GM12878 (cell line): ENCODE results near the gene BATF. TPM values are rescaled to one million over a fixed set of nuclear protein-coding genes. Genes with fewer than 3 reads are reported as not detected.

Experiments used
- ATAC-seq: fragments of 200-7000 bp; cut with Tn5 transposase; 3 replicates; pipeline ENCODE4 v1.9.1; 2020; ENCODE audit warnings: mild to moderate bottlenecking, moderate library complexity
- BruUV-seq: library from RNA; stranded (reverse); fragments of 400-500 nt; replicated peaks from 2 replicates; lab custom pipeline; 2021; lab: Mats Ljungman, UMichigan
- CTCF ChIA-PET: fragments of 300-600 bp; sonication (Branson Sonifier 250); formaldehyde crosslinking; extraction: SDS; loops from one replicate; lab custom pipeline; 2021; ENCODE audit warnings: inconsistent platforms; lab: Yijun Ruan, JAX
- POLR2A ChIA-PET: fragments of 350-600 bp; formaldehyde crosslinking; extraction: SDS; loops from one replicate; lab custom pipeline; 2021; ENCODE audit warnings: inconsistent platforms; lab: Charles Lee
- RAD21 ChIA-PET: fragments of 300-600 bp; sonication (Branson Sonifier 250); formaldehyde crosslinking; loops from one replicate; lab custom pipeline; 2023; ENCODE audit warnings: antibody characterized with exemption; ENCODE audit not compliant: unreplicated experiment; lab: Charles Lee
- SMC1A ChIA-PET: fragments of 300-600 bp; sonication (Branson Sonifier 250); formaldehyde crosslinking; loops from one replicate; lab custom pipeline; 2023; ENCODE audit not compliant: unreplicated experiment, uncharacterized antibody; lab: Charles Lee
- DNase-seq: peaks from one replicate; pipeline ENCODE4 v3.0.0-alpha.2; 2011; ENCODE audit warnings: low read depth, low spot score
- FAIRE-seq: peaks from 3 replicates; lab custom pipeline; 2011; peaks lifted over from hg19 to GRCh38; lab: Jason Lieb, UNC
- H2AFZ ChIP-seq: 2 replicates; pipeline ENCODE4 v1.6.0; 2011; ENCODE audit warnings: low read depth, low read length, control low read depth; ENCODE audit not compliant: control insufficient read depth
- H3K27ac ChIP-seq: 2 replicates; pipeline ENCODE4 v1.5.1; 2011; ENCODE audit warnings: control low read depth; ENCODE audit not compliant: control insufficient read depth, insufficient read depth
- H3K27me3 ChIP-seq, 2 experiments: replicated peaks in 1 of 2; 2 replicates each; pipeline versions ENCODE4 v1.6.0 to v1.6.1; 2011; ENCODE audit warnings: low read length in 1 of 2; ENCODE audit not compliant: control insufficient read depth in 2 of 2, insufficient read depth in 2 of 2
- H3K36me3 ChIP-seq, 2 experiments: 2 replicates each; pipeline ENCODE4 v1.5.1; 2011; ENCODE audit warnings: low read length in 1 of 2; ENCODE audit not compliant: control insufficient read depth in 2 of 2, insufficient read depth in 2 of 2
- H3K4me1 ChIP-seq: 2 replicates; pipeline ENCODE4 v1.6.1; 2011; ENCODE audit warnings: mild to moderate bottlenecking, low read length, moderate library complexity, mixed read lengths; ENCODE audit not compliant: control insufficient read depth, insufficient read depth
- H3K4me2 ChIP-seq: 2 replicates; pipeline ENCODE4 v1.6.0; 2011; ENCODE audit warnings: control low read depth; ENCODE audit not compliant: control insufficient read depth, insufficient read depth
- H3K4me3 ChIP-seq: fragments of 200-600 bp; sonication (generic); 2 replicates; pipeline ENCODE4 v1.5.1; 2016
- H3K79me2 ChIP-seq: 2 replicates; pipeline ENCODE4 v1.6.0; 2011; ENCODE audit warnings: low read length; ENCODE audit not compliant: control insufficient read depth, insufficient read depth
- H3K9ac ChIP-seq: 2 replicates; pipeline ENCODE4 v1.8.0; 2011; ENCODE audit warnings: low read length, control low read depth, mixed read lengths; ENCODE audit not compliant: control insufficient read depth, insufficient read depth
- H3K9me3 ChIP-seq: replicated peaks from 3 replicates; pipeline ENCODE4 v1.5.1; 2011; ENCODE audit warnings: mild to moderate bottlenecking, low read length; ENCODE audit not compliant: control insufficient read depth, insufficient read depth
- H4K20me1 ChIP-seq: 2 replicates; pipeline ENCODE4 v1.6.0; 2011; ENCODE audit not compliant: control insufficient read depth, insufficient read depth
- CBX3 ChIP-seq: fragments of 200-600 bp; sonication (generic); IDR thresholded peaks from 2 replicates; pipeline ENCODE4 v1.6.1; 2016; ENCODE audit warnings: low read depth, borderline replicate concordance
- EED ChIP-seq: sonication (generic); IDR thresholded peaks from 2 replicates; pipeline ENCODE4 v1.6.1; 2016; ENCODE audit warnings: antibody characterized with exemption, low read depth
- EGR1 ChIP-seq, 2 experiments: IDR thresholded peaks; 1 replicate in 1 of 2; 2 replicates in 1 of 2; pipeline ENCODE4 v1.6.1; 2011 to 2012; ENCODE audit warnings: low read depth in 2 of 2, low read length in 2 of 2, borderline replicate concordance in 1 of 2, mild to moderate bottlenecking in 1 of 2, moderate library complexity in 1 of 2
- HDAC2 ChIP-seq: fragments of 200-600 bp; sonication (generic); IDR thresholded peaks from 2 replicates; pipeline ENCODE4 v1.6.1; 2017
- IKZF2 ChIP-seq, 2 experiments: fragments of 450-650 bp; IDR thresholded peaks; 2 replicates each; pipeline ENCODE4 v1.6.1; 2017; ENCODE audit warnings: mild to moderate bottlenecking in 2 of 2, moderate library complexity in 2 of 2
- KAT2A ChIP-seq: conservative IDR thresholded peaks from 2 replicates; pipeline ENCODE4 v1.6.1; 2011; ENCODE audit warnings: low read depth, low read length; ENCODE audit not compliant: control insufficient read depth
- MEF2B ChIP-seq: fragments of 450-650 bp; IDR thresholded peaks from 2 replicates; pipeline ENCODE4 v1.6.1; 2018; ENCODE audit warnings: mild to moderate bottlenecking, moderate library complexity; ENCODE audit not compliant: partially characterized antibody, poor library complexity, severe bottlenecking
- MTA2 ChIP-seq: fragments of 450-650 bp; IDR thresholded peaks from 2 replicates; pipeline ENCODE4 v1.6.1; 2016; ENCODE audit warnings: low read depth, mild to moderate bottlenecking, moderate library complexity
- MXI1 ChIP-seq: fragments of 150-350 bp; IDR thresholded peaks from 2 replicates; pipeline ENCODE4 v1.6.1; 2011; ENCODE audit warnings: low read depth, mild to moderate bottlenecking, inconsistent platforms, low read length, improper control_type of control experiment
- NR2F1 ChIP-seq: fragments of 450-650 bp; conservative IDR thresholded peaks from 2 replicates; pipeline ENCODE4 v1.6.1; 2017; ENCODE audit warnings: mild to moderate bottlenecking
- POLR2AphosphoS2 ChIP-seq: IDR thresholded peaks from 2 replicates; pipeline ENCODE4 v1.6.1; 2011; ENCODE audit warnings: low read depth, mild to moderate bottlenecking, low read length, improper control_type of control experiment, moderate library complexity
- RAD21 ChIP-seq: IDR thresholded peaks from 2 replicates; pipeline ENCODE4 v1.6.1; 2011; ENCODE audit warnings: mild to moderate bottlenecking, low read depth, low read length, moderate library complexity; ENCODE audit not compliant: insufficient read depth
- RAD51 ChIP-seq: fragments of 450-650 bp; IDR thresholded peaks from 2 replicates; pipeline ENCODE4 v1.6.1; 2016; ENCODE audit warnings: moderate library complexity, mild to moderate bottlenecking, inconsistent platforms
- RUNX3 ChIP-seq: IDR thresholded peaks from 2 replicates; pipeline ENCODE4 v1.6.1; 2012; ENCODE audit warnings: low read length, inconsistent platforms
- WGBS: methylation state at CpG from one replicate; pipeline ENCODE4 v1.1.6; 2016; ENCODE audit warnings: low lambda C conversion rate; ENCODE audit not compliant: insufficient replicate concordance, insufficient coverage; ENCODE audit errors: missing lambda C conversion rate; 5-methylcytosine and 5-hydroxymethylcytosine counted together
- in situ Hi-C: fragments of 300-500 bp; cut with MboI; formaldehyde crosslinking; loops from 9 replicates; pipeline ENCODE4 v1.14.3; 2018; ENCODE audit warnings: mixed read lengths
- intact Hi-C: fragments of 100-400 bp; cut with micrococcal nuclease; formaldehyde crosslinking; loops from one replicate; pipeline ENCODE4 v1.14.2; 2022; ENCODE audit not compliant: unreplicated experiment
- polyA plus RNA-seq, 11 experiments: library from polyadenylated mRNA; depleted of rRNA in 4 of 11; unstranded in 6 of 11; stranded (reverse) in 5 of 11; fragments of >200 nt; fragmentation: Nextera tagmentation in 4 of 11; fragmentation: Illumina TruSeq in 1 of 11; extraction: Ambion mirVana in 4 of 11; extraction: Trizol in 1 of 11; gene quantifications; 1 replicate in 1 of 11; 2 replicates in 10 of 11; pipeline versions ENCODE4 v1.2.1 to v1.2.3, GENCODE V29; 2011 to 2016; ENCODE audit warnings: inconsistent platforms in 2 of 11, missing spikeins in 2 of 11, low read depth in 1 of 11
- total RNA-seq, 4 experiments: library from RNA; depleted of rRNA in 3 of 4; stranded (reverse); fragments of >200 nt in 3 of 4; fragmentation: Illumina TruSeq in 1 of 4; extraction: Trizol in 1 of 4; gene quantifications; 2 replicates each; pipeline versions ENCODE4 v1.2.1 to v1.2.3, GENCODE V29; 2013 to 2021
- TF ChIP-seq, protein P1 (sequence below): fragments of 450-650 bp; formaldehyde crosslinking; IDR thresholded peaks from 2 replicates; pipeline ENCODE4 v1.4.0; 2020; ENCODE audit warnings: mild to moderate bottlenecking, moderate library complexity
- TF ChIP-seq, protein P2 (sequence below): fragments of 450-650 bp; IDR thresholded peaks from 2 replicates; pipeline ENCODE4 v1.6.1; 2017; ENCODE audit warnings: borderline replicate concordance
- TF ChIP-seq, protein P3 (sequence below): IDR thresholded peaks from 2 replicates; pipeline ENCODE4 v1.6.1; 2011; ENCODE audit warnings: borderline replicate concordance, low read depth, mild to moderate bottlenecking, moderate library complexity, low read length; ENCODE audit not compliant: insufficient read depth, poor library complexity, severe bottlenecking

Gene BATF
- total and polyA plus RNA-seq, 10 of the 15 experiments (the other 5 are each of a cell fraction or from before 2014, with no cell fraction given), result 10.0 to 154 (median 103) TPM

DNA sequence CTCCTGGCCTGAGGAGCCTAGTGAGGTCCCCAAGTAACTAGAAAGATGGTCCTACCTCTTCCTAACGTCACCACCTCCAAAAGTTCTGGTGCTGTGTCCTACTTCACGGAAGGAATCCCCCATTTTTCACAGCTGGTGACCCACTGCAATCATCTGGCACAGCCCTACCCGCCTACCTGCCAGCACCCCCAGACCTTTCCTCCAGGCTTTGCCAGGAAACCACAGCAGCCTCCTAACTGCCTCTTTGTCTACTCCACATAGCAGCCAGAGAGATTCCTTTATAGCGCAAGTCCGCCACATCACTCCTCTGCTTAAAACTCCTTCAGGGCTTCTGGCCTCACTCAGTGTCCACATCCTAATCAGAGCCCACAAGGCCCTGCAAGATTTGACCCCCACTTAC is 42.8 kb downstream of the BATF start (continued):
- TF ChIP-seq, protein P1, sequence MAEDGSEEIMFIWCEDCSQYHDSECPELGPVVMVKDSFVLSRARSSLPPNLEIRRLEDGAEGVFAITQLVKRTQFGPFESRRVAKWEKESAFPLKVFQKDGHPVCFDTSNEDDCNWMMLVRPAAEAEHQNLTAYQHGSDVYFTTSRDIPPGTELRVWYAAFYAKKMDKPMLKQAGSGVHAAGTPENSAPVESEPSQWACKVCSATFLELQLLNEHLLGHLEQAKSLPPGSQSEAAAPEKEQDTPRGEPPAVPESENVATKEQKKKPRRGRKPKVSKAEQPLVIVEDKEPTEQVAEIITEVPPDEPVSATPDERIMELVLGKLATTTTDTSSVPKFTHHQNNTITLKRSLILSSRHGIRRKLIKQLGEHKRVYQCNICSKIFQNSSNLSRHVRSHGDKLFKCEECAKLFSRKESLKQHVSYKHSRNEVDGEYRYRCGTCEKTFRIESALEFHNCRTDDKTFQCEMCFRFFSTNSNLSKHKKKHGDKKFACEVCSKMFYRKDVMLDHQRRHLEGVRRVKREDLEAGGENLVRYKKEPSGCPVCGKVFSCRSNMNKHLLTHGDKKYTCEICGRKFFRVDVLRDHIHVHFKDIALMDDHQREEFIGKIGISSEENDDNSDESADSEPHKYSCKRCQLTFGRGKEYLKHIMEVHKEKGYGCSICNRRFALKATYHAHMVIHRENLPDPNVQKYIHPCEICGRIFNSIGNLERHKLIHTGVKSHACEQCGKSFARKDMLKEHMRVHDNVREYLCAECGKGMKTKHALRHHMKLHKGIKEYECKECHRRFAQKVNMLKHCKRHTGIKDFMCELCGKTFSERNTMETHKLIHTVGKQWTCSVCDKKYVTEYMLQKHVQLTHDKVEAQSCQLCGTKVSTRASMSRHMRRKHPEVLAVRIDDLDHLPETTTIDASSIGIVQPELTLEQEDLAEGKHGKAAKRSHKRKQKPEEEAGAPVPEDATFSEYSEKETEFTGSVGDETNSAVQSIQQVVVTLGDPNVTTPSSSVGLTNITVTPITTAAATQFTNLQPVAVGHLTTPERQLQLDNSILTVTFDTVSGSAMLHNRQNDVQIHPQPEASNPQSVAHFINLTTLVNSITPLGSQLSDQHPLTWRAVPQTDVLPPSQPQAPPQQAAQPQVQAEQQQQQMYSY, result no peak
- TF ChIP-seq HDAC2, result no peak
- TF ChIP-seq KAT2A, result no peak
- TF ChIP-seq, protein P2, sequence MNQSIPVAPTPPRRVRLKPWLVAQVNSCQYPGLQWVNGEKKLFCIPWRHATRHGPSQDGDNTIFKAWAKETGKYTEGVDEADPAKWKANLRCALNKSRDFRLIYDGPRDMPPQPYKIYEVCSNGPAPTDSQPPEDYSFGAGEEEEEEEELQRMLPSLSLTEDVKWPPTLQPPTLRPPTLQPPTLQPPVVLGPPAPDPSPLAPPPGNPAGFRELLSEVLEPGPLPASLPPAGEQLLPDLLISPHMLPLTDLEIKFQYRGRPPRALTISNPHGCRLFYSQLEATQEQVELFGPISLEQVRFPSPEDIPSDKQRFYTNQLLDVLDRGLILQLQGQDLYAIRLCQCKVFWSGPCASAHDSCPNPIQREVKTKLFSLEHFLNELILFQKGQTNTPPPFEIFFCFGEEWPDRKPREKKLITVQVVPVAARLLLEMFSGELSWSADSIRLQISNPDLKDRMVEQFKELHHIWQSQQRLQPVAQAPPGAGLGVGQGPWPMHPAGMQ, result no peak
- no peak for TF ChIP-seq EGR1 (IDR thresholded peaks at IDR 0.05; ENCODE audit: borderline replicate concordance in 1 of 2, low read depth in 2 of 2, low read length in 2 of 2)
- no peak for TF ChIP-seq IKZF2 (IDR thresholded peaks at IDR 0.05)
- TF ChIP-seq CBX3, result no peak

DNA sequence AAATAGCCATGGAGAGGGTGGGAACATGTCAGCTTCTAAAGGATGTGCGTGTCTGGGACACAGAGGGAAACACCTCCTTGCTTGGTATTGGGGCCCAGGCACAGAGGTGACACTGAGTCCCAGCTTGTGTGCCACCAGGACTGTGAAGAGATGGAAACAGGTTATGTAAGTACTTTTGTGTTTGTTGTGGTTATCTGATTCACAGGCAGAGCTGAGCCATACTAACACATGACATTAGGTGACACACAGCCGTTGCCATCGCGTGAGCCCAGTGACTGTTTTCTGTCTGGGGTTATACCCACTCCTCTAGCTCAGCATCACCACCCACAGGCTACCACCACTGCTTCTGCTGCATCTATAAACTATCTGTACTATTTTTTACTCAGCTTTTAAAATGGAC is 44.1 kb downstream of the BATF start:
- H3K36me3 ChIP-seq, result no peaks in the 10 kb centered on the region
- RAD21 ChIA-PET, result interaction anchor here (0.8 to 1.7 kb wide), 11 partner anchors 11 to 258 kb away, joined by 3 to 12 read pairs (median 4); no protein-coding TSS in a partner anchor
- no peaks in the 10 kb centered on the region for H3K9me3 ChIP-seq
- no peak overlapping the region for H3K9ac ChIP-seq
- CTCF ChIA-PET, result interaction anchor here (0.7 to 14.9 kb wide), 10 partner anchors 10 to 262 kb away, joined by 3 to 154 read pairs (median 4); partner anchors contain the start of gene BATF
- H4K20me1 ChIP-seq, result no peaks in the 10 kb centered on the region
- 47% methylated on average over 4 of the region's 4 CpGs for WGBS
- H3K79me2 ChIP-seq, result no peaks in the 10 kb centered on the region
- intact Hi-C loops (loop anchor here (10.0 kb wide), 1 partner anchor 432 kb away; no protein-coding TSS in a partner anchor), in situ Hi-C loops (no loop called here)
- no peak overlapping the region for H2AFZ ChIP-seq
- FAIRE-seq (no peak), ATAC-seq (peak; percentile 76), DNase-seq (no peak)
- no peak overlapping the region for H3K4me3 ChIP-seq
- peaks cover 25% of the 10 kb centered on the region for H3K4me1 ChIP-seq
- H3K27me3 ChIP-seq, result no peaks in the 10 kb centered on the region
- POLR2A ChIA-PET, result interaction anchor here (0.5 to 1.4 kb wide), 7 partner anchors 9 to 114 kb away, joined by 3 to 4 read pairs (median 3); no protein-coding TSS in a partner anchor
- SMC1A ChIA-PET, result interaction anchor here (0.7 to 1.8 kb wide), 12 partner anchors 10 to 259 kb away, joined by 3 to 12 read pairs (median 3); partner anchors contain the start of gene FLVCR2
- H3K4me2 ChIP-seq, result no peak overlapping the region
- BruUV-seq, result no TSS peak
- H3K27ac ChIP-seq, result no peak overlapping the region
- TF ChIP-seq MEF2B (peak; percentile 13), MTA2 (0 out of 2 replicates have a peak, but pooled peaks have one; percentile 52), MXI1 (0 out of 2 replicates have a peak, but pooled peaks have one; percentile 25), RUNX3 (peak; percentile 71), NR2F1 (peak; percentile 17; the same call in 1 of the 2 replicates), RAD51 (peak; percentile 46; the same call in 1 of the 2 replicates), EED (no peak), RAD21 (no peak), IKZF2 (IDR thresholded peaks at IDR 0.05) (peak; percentile 37 to 44; a peak in 1 of 4 replicates), POLR2AphosphoS2 (no peak)
- TF ChIP-seq, protein P3, sequence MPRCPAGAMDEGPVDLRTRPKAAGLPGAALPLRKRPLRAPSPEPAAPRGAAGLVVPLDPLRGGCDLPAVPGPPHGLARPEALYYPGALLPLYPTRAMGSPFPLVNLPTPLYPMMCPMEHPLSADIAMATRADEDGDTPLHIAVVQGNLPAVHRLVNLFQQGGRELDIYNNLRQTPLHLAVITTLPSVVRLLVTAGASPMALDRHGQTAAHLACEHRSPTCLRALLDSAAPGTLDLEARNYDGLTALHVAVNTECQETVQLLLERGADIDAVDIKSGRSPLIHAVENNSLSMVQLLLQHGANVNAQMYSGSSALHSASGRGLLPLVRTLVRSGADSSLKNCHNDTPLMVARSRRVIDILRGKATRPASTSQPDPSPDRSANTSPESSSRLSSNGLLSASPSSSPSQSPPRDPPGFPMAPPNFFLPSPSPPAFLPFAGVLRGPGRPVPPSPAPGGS, result peak; percentile 15
